SK-N-MC (cell line): ENCODE results near the gene NECAB2.

Experiments
- EZH2 ChIP-seq: fragments of 200-600 bp; sonication (generic); IDR thresholded peaks from one replicate; pipeline ENCODE4 v1.6.1; 2017; ENCODE audit warnings: antibody characterized with exemption
- POLR2AphosphoS5 ChIP-seq: IDR thresholded peaks from 2 replicates; pipeline ENCODE4 v1.6.1; 2012; ENCODE audit warnings: mild to moderate bottlenecking, low read depth, low read length, borderline replicate concordance

DNA sequence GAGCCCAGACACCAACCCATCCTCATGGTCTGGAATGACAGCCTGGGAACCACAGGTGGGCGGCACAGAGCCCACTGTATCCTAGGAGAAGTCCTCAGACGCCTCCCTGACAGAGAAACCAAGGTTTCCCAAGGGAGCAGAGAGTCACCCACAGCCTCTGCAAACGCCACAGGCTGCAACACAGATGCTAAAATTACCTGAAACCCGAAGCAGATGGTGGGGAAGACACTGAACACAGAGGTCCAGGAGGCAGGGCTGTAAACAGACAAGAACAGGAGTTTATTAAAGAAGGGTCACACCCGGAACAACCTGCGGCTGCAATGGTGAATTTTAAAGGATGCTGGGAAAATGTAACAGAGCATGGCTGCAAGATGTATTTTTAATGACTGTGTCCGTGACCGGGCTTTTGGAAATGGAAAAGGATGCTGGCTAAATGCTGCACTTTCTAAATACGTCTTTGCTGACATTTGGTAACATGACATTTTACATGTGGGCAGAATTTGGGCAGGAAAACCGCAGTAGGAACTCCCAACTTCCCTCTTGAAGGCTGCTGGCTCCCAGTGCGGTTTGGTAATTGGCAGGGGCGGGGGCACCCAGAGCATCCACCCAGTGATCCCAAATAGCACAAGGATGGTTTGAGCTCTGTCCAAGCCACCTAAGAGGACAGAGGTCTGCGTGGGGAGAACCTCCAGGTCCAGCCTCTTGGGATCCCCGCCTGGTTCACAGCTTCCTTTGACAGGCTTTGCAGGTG, 61.4 kb downstream of the NECAB2 start:
- TF ChIP-seq EZH2 (no peak), POLR2AphosphoS5 (no peak)
